ENCODE results near the gene CELF1. TPM values are rescaled to one million over a fixed set of nuclear protein-coding genes. Genes with fewer than 3 reads are reported as not detected.
"Not testable (repeated sequence)": the region's sequence is repeated elsewhere in the genome, so short reads cannot be mapped to it uniquely, and the experiment has no call there.

Gene CELF1
- total and polyA plus RNA-seq, 2 donors (not counting 1 experiment from before 2014, with no cell fraction given), result 81.1 to 100 TPM

- H3K9ac ChIP-seq (ENCODE audit: insufficient read depth, low read length); DNase-seq (ENCODE audit: low read depth in 2 of 2); H4K20me1 ChIP-seq (ENCODE audit: control insufficient read depth, extremely low read depth, insufficient read depth, low read length); H2AFZ ChIP-seq (ENCODE audit: low read length); H3K27ac ChIP-seq (ENCODE audit: insufficient read depth, low read length); H3K27me3 ChIP-seq (ENCODE audit: control insufficient read depth, insufficient read depth, low read length); H3K4me3 ChIP-seq (replicated peaks in 1 of 4; ENCODE audit: control extremely low read depth in 1 of 4, insufficient read depth in 1 of 4, low read depth in 3 of 4, low read length in 4 of 4); H3K4me1 ChIP-seq (ENCODE audit: control insufficient read depth, extremely low read depth, insufficient read depth, low read length); H3K9me3 ChIP-seq (ENCODE audit: control insufficient read depth, insufficient read depth, low read depth, low read length); H3K36me3 ChIP-seq (ENCODE audit: control insufficient read depth, insufficient read depth, low read length); H3K4me2 ChIP-seq (ENCODE audit: extremely low read depth, insufficient read depth, low read length); H3K79me2 ChIP-seq (ENCODE audit: control insufficient read depth, insufficient read depth, low read length): not testable (repeated sequence)
These were observed 9.5 kb upstream of the CELF1 start for GRCh38 chr11:47562393-47562792.

DNA sequence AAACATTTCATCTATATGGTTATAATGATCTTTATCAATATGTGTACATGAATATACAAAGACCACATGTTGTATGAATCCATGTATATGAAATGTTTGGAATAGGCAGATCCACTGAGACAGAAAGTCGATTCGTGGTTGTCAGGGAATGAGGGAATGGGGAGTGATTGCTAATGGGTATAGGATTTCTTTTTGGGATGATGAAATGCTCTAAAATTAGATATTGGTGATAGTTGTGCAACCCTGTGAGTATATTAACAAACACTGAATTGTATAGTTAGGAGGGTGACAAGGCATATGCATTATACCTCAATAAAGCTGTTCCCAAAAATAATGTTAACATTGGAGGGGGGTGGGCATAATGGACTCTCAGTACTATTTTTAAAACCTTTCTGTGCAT, 7.5 kb upstream of the CELF1 start:
- Histone ChIP-seq H3K9me3 (ENCODE audit: control insufficient read depth, insufficient read depth, low read depth, low read length) (no peaks in the 10 kb centered on the region), H4K20me1 (ENCODE audit: control insufficient read depth, extremely low read depth, insufficient read depth, low read length) (no peaks in the 10 kb centered on the region), H3K27me3 (ENCODE audit: control insufficient read depth, insufficient read depth, low read length) (no peaks in the 10 kb centered on the region), H3K4me2 (ENCODE audit: extremely low read depth, insufficient read depth, low read length) (no peak overlapping the region), H3K27ac (ENCODE audit: insufficient read depth, low read length) (no peak overlapping the region), H3K4me1 (ENCODE audit: control insufficient read depth, extremely low read depth, insufficient read depth, low read length) (no peaks in the 10 kb centered on the region), H3K9ac (ENCODE audit: insufficient read depth, low read length) (no peak overlapping the region), H2AFZ (ENCODE audit: low read length) (no peak overlapping the region), H3K4me3 (replicated peaks in 1 of 4; ENCODE audit: control extremely low read depth in 1 of 4, insufficient read depth in 1 of 4, low read depth in 3 of 4, low read length in 4 of 4) (no peak overlapping the region), H3K36me3 (ENCODE audit: control insufficient read depth, insufficient read depth, low read length) (no peaks in the 10 kb centered on the region), H3K79me2 (ENCODE audit: control insufficient read depth, insufficient read depth, low read length) (no peaks in the 10 kb centered on the region)
- peak in 1 of 2 donors; percentile 73 for DNase-seq (ENCODE audit: low read depth in 2 of 2)
- TF ChIP-seq EZH2 (IDR thresholded peaks at IDR 0.05; ENCODE audit: low read length, missing control alignments), result no peak
- TF ChIP-seq, protein P1, sequence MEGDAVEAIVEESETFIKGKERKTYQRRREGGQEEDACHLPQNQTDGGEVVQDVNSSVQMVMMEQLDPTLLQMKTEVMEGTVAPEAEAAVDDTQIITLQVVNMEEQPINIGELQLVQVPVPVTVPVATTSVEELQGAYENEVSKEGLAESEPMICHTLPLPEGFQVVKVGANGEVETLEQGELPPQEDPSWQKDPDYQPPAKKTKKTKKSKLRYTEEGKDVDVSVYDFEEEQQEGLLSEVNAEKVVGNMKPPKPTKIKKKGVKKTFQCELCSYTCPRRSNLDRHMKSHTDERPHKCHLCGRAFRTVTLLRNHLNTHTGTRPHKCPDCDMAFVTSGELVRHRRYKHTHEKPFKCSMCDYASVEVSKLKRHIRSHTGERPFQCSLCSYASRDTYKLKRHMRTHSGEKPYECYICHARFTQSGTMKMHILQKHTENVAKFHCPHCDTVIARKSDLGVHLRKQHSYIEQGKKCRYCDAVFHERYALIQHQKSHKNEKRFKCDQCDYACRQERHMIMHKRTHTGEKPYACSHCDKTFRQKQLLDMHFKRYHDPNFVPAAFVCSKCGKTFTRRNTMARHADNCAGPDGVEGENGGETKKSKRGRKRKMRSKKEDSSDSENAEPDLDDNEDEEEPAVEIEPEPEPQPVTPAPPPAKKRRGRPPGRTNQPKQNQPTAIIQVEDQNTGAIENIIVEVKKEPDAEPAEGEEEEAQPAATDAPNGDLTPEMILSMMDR (conservative IDR thresholded peaks at IDR 0.05 in 1 of 2, IDR thresholded peaks at IDR 0.05 in 1 of 2; ENCODE audit: low read depth in 1 of 2, low read length in 2 of 2), result no peak

GRCh38 chr11:47558695-47559094, 5.8 kb upstream of the CELF1 start:
- H3K4me2 ChIP-seq (ENCODE audit: extremely low read depth, insufficient read depth, low read length), result no peak overlapping the region

DNA sequence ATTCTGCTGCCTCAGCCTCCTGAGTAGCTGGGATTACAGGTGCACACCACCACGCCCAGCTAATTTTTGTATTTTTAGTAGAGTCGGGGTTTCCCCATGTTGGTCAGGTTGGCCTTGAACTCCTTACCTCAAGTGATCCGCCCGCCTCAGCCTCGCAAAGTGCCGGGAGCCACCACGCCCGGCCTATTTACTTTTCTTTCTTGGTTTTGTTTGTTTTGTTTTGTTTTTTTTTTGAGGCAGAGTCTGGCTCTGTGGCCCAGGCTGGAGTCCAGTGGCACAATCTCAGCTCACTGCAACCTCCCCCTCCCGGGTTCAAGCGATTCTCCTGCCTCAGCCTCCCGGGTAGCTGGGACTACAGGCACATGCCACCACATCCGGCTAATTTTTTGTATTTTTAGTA, 4.1 kb upstream of the CELF1 start:
- not testable (repeated sequence) for DNase-seq (ENCODE audit: low read depth in 2 of 2); H3K4me1 ChIP-seq (ENCODE audit: control insufficient read depth, extremely low read depth, insufficient read depth, low read length); H3K9me3 ChIP-seq (ENCODE audit: control insufficient read depth, insufficient read depth, low read depth, low read length)

More at GRCh38 chr11:47558695-47559094, 5.8 kb upstream of the CELF1 start:
- no peaks in the 10 kb centered on the region for H4K20me1 ChIP-seq (ENCODE audit: control insufficient read depth, extremely low read depth, insufficient read depth, low read length)
- H3K36me3 ChIP-seq (ENCODE audit: control insufficient read depth, insufficient read depth, low read length), result no peaks in the 10 kb centered on the region
- no peaks in the 10 kb centered on the region for H3K79me2 ChIP-seq (ENCODE audit: control insufficient read depth, insufficient read depth, low read length)
- H3K27ac ChIP-seq (ENCODE audit: insufficient read depth, low read length), result no peak overlapping the region
- no peaks in the 10 kb centered on the region for H3K4me1 ChIP-seq (ENCODE audit: control insufficient read depth, extremely low read depth, insufficient read depth, low read length)
- H2AFZ ChIP-seq (ENCODE audit: low read length), result no peak overlapping the region
- no peak for TF ChIP-seq EZH2 (IDR thresholded peaks at IDR 0.05; ENCODE audit: low read length, missing control alignments)
- TF ChIP-seq, protein P1 (conservative IDR thresholded peaks at IDR 0.05 in 1 of 2, IDR thresholded peaks at IDR 0.05 in 1 of 2; ENCODE audit: low read depth in 1 of 2, low read length in 2 of 2), result no peak
- H3K9me3 ChIP-seq (ENCODE audit: control insufficient read depth, insufficient read depth, low read depth, low read length), result no peaks in the 10 kb centered on the region
- no peaks in the 10 kb centered on the region for H3K27me3 ChIP-seq (ENCODE audit: control insufficient read depth, insufficient read depth, low read length)
- no peak overlapping the region for H3K4me3 ChIP-seq (replicated peaks in 1 of 4; ENCODE audit: control extremely low read depth in 1 of 4, insufficient read depth in 1 of 4, low read depth in 3 of 4, low read length in 4 of 4)
- no peak overlapping the region for H3K9ac ChIP-seq (ENCODE audit: insufficient read depth, low read length)
- no peak for DNase-seq (ENCODE audit: low read depth in 2 of 2)

More for the DNA sequence above, 4.1 kb upstream of the CELF1 start:
- not testable (repeated sequence) for H3K9ac ChIP-seq (ENCODE audit: insufficient read depth, low read length); H3K4me2 ChIP-seq (ENCODE audit: extremely low read depth, insufficient read depth, low read length); H3K27ac ChIP-seq (ENCODE audit: insufficient read depth, low read length); H2AFZ ChIP-seq (ENCODE audit: low read length); H4K20me1 ChIP-seq (ENCODE audit: control insufficient read depth, extremely low read depth, insufficient read depth, low read length); H3K4me3 ChIP-seq (replicated peaks in 1 of 4; ENCODE audit: control extremely low read depth in 1 of 4, insufficient read depth in 1 of 4, low read depth in 3 of 4, low read length in 4 of 4); H3K79me2 ChIP-seq (ENCODE audit: control insufficient read depth, insufficient read depth, low read length); H3K36me3 ChIP-seq (ENCODE audit: control insufficient read depth, insufficient read depth, low read length); H3K27me3 ChIP-seq (ENCODE audit: control insufficient read depth, insufficient read depth, low read length)

Data from fibroblast of lung (primary cell).